Calu3 (cell line): Measurements from ENCODE around the gene UST. TPM values are rescaled to one million over a fixed set of nuclear protein-coding genes. Genes with fewer than 3 reads are reported as not detected.

Source experiments
- BruUV-seq: library from RNA; stranded (reverse); fragments of 400-500 nt; replicated peaks from 2 replicates; lab custom pipeline; 2021; lab: Mats Ljungman, UMichigan
- CTCF ChIA-PET: fragments of 300-600 bp; sonication (Branson Sonifier 250); formaldehyde crosslinking; loops from one replicate; lab custom pipeline; 2022; ENCODE audit warnings: antibody characterized with exemption; lab: Charles Lee
- DNase-seq: peaks from one replicate; pipeline ENCODE4 v3.0.0; 2022
- H3K27ac Mint-ChIP-seq: one replicate; pipeline ENCODE4 v1.8.0; 2022; ENCODE audit warnings: mixed read lengths; ENCODE audit not compliant: unreplicated experiment
- H3K27me3 Mint-ChIP-seq: one replicate; pipeline ENCODE4 v1.8.0; 2022; ENCODE audit warnings: mixed read lengths; ENCODE audit not compliant: unreplicated experiment
- H3K36me3 Mint-ChIP-seq: one replicate; pipeline ENCODE4 v1.8.0; 2022; ENCODE audit warnings: mild to moderate bottlenecking, moderate library complexity, mixed read lengths; ENCODE audit not compliant: insufficient read depth, unreplicated experiment
- H3K4me1 Mint-ChIP-seq: one replicate; pipeline ENCODE4 v1.8.0; 2022; ENCODE audit warnings: mild to moderate bottlenecking, low read depth, mixed read lengths; ENCODE audit not compliant: unreplicated experiment
- H3K4me3 Mint-ChIP-seq: one replicate; pipeline ENCODE4 v1.8.0; 2022; ENCODE audit warnings: mild to moderate bottlenecking, low read depth, moderate library complexity, mixed read lengths; ENCODE audit not compliant: unreplicated experiment
- H3K9me3 Mint-ChIP-seq: one replicate; pipeline ENCODE4 v1.8.0; 2022; ENCODE audit warnings: low read depth, mixed read lengths; ENCODE audit not compliant: unreplicated experiment
- intact Hi-C: fragments of 100-400 bp; cut with micrococcal nuclease; formaldehyde crosslinking; loops from one replicate; pipeline ENCODE4 v1.10.0; 2022; ENCODE audit not compliant: unreplicated experiment
- total RNA-seq: library from RNA; stranded (reverse); gene quantifications from 2 replicates; pipeline ENCODE4 v1.2.3, GENCODE V29; 2022
- TF ChIP-seq, protein P1 (sequence below): fragments of 200-600 bp; IDR thresholded peaks from one replicate; pipeline ENCODE4 v1.8.0; 2022; ENCODE audit warnings: antibody characterized with exemption; ENCODE audit not compliant: unreplicated experiment

The UST gene
- total RNA-seq, 1 experiment from 2014 or later = 2.4 TPM

DNA sequence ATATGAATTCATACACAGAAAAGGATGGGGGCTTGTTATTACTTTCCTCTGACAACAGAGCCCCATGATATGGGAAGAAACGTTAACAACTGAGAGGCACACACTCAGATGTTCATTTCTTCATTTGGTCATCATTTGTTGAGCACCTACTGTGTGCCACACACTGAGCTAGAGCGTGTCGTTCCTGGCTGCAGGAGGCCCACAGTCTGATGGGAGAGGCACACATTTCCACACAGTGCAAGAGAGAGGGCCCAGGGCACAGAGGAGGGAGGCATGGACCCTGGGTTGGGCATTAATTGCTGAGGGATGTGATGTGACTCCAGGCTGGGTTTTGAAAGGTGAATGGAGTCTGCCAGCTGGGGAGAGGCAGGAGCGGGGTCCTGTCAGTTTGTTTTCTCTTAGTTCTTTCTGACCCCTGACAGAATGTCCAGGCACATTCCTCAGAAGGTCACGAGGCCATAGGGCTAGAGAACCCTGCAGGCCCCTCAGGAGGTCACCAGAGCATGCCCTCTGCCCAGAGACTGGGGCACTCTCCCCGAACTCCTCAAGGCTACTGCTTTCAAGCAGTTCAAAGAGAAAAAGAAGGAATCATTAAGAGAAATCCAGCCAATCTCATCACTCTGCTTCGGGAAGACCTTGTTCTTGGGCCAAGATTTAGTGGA lies 216.2 kb downstream of the UST start:
- H3K36me3 Mint-ChIP-seq = no peaks in the 10 kb centered on the region
- intact Hi-C loops = no loop called here
- no TSS peak for BruUV-seq
- H3K9me3 Mint-ChIP-seq = no peaks in the 10 kb centered on the region
- CTCF ChIA-PET = no interaction called here
- no peaks in the 10 kb centered on the region for H3K27me3 Mint-ChIP-seq
- no peak overlapping the region for H3K27ac Mint-ChIP-seq
- H3K4me3 Mint-ChIP-seq = no peak overlapping the region
- no peaks in the 10 kb centered on the region for H3K4me1 Mint-ChIP-seq
- TF ChIP-seq, protein P1, sequence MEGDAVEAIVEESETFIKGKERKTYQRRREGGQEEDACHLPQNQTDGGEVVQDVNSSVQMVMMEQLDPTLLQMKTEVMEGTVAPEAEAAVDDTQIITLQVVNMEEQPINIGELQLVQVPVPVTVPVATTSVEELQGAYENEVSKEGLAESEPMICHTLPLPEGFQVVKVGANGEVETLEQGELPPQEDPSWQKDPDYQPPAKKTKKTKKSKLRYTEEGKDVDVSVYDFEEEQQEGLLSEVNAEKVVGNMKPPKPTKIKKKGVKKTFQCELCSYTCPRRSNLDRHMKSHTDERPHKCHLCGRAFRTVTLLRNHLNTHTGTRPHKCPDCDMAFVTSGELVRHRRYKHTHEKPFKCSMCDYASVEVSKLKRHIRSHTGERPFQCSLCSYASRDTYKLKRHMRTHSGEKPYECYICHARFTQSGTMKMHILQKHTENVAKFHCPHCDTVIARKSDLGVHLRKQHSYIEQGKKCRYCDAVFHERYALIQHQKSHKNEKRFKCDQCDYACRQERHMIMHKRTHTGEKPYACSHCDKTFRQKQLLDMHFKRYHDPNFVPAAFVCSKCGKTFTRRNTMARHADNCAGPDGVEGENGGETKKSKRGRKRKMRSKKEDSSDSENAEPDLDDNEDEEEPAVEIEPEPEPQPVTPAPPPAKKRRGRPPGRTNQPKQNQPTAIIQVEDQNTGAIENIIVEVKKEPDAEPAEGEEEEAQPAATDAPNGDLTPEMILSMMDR = no peak
- no peak for DNase-seq

DNA sequence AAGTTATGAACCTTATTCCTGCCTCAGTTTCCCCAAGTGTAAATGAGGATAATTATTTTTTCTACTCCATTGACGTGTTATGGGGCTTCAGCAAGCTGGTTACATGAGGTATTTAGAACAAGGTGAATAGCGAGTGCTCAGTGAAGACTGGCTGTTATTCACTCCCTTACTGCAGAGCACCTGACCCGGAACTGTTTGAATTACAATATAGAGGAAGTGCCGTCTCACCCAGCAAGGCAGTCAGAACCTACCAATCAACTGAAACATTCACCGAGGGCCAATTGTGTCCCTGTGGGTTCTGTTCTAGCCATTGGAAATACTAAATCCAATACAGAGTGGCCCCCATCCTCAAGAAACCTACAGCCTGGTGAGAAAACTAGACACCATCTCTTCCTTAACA lies 216.9 kb downstream of the UST start:
- BruUV-seq = no TSS peak
- Mint-ChIP-seq H3K36me3 (no peaks in the 10 kb centered on the region), H3K4me3 (no peak overlapping the region), H3K4me1 (no peaks in the 10 kb centered on the region), H3K27ac (no peak overlapping the region), H3K9me3 (no peaks in the 10 kb centered on the region), H3K27me3 (no peaks in the 10 kb centered on the region)
- intact Hi-C loops = no loop called here
- no peak for DNase-seq
- CTCF ChIA-PET = no interaction called here
- TF ChIP-seq, protein P1 = no peak

DNA sequence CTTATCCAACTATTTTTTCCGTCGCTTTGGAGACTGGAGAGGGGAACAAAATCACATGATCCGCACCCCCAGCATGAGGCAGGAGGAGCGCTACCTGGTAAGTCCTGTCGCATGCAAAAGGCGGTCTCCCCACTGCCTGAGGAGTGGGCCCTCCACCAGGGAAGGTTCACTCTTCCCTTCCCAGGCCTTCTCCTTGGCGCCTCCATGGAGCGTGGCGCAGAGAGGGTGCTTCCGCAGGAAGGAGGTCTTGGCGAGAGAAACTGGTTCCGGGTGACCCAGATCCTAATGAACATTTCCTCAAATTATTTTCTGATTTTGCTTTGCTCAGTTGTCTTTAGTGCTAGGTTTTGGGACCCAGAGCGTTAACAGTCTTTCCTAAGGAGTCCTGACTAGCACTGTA lies 217.6 kb downstream of the UST start:
- intact Hi-C loops = no loop called here
- no peaks in the 10 kb centered on the region for H3K36me3 Mint-ChIP-seq
- H3K9me3 Mint-ChIP-seq = no peaks in the 10 kb centered on the region
- DNase-seq = no peak
- TF ChIP-seq, protein P1 = no peak
- CTCF ChIA-PET = no interaction called here
- no peaks in the 10 kb centered on the region for H3K27me3 Mint-ChIP-seq
- no TSS peak for BruUV-seq
- no peak overlapping the region for H3K27ac Mint-ChIP-seq
- H3K4me3 Mint-ChIP-seq = no peak overlapping the region
- H3K4me1 Mint-ChIP-seq = no peaks in the 10 kb centered on the region

DNA sequence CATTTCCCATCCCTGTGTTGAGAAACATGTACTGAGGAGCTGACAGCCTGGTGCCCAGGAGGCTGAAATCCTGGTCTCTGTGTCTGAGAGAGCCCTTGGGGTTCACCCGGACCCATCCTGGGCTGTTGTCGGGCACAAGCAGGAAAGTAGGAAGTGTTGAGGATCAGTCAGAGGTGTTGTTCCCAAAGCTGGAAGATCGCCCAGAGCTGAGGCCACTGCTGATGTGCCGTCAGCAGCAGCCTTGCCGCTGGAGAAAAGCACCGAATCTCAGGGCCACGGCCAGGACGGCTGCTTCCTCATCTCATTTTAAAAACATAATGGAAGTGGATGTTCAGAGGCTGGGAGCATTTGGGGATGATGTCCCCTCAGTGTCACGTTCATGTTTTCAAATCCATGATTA lies 218.5 kb downstream of the UST start:
- H3K27ac Mint-ChIP-seq = no peak overlapping the region
- no peaks in the 10 kb centered on the region for H3K27me3 Mint-ChIP-seq
- DNase-seq = no peak
- BruUV-seq = no TSS peak
- TF ChIP-seq, protein P1 = no peak
- intact Hi-C loops = no loop called here
- no peaks in the 10 kb centered on the region for H3K4me1 Mint-ChIP-seq
- H3K9me3 Mint-ChIP-seq = no peaks in the 10 kb centered on the region
- H3K36me3 Mint-ChIP-seq = no peaks in the 10 kb centered on the region
- CTCF ChIA-PET = no interaction called here
- no peak overlapping the region for H3K4me3 Mint-ChIP-seq
